CD4-positive, alpha-beta T cell (primary cell): ENCODE measurements around the gene LRRC75A. TPM values are rescaled to one million over a fixed set of nuclear protein-coding genes. Genes with fewer than 3 reads are reported as not detected.

ENCODE experiments used
- ATAC-seq: fragments of 200-7000 bp; cut with Tn5 transposase; one replicate; pipeline ENCODE4 v1.10.0; 2022; ENCODE audit warnings: mild to moderate bottlenecking; ENCODE audit not compliant: poor library complexity
- CTCF ChIA-PET: fragments of 350-600 bp; sonication (Branson Sonifier 250); formaldehyde crosslinking; loops from one replicate; lab custom pipeline; 2021; ENCODE audit warnings: antibody characterized with exemption, inconsistent platforms; lab: Charles Lee
- POLR2A ChIA-PET: fragments of 350-600 bp; sonication (Branson Sonifier 250); formaldehyde crosslinking; loops from one replicate; lab custom pipeline; 2021; ENCODE audit warnings: antibody characterized with exemption, inconsistent platforms; lab: Charles Lee
- DNase-seq, 14 experiments: peaks; one replicate each; pipeline ENCODE4 v3.0.0-alpha.2; 2013 to 2020; ENCODE audit warnings: mixed read lengths in 2 of 14
- H3K27ac ChIP-seq, 2 donors: one replicate each; pipeline versions ENCODE4 v1.5.1 to v1.7.0; 2013; ENCODE audit warnings: low read length in 2 of 2, low read depth in 1 of 2, mild to moderate bottlenecking in 1 of 2
- H3K27me3 ChIP-seq, 2 experiments: 1 replicate in 1 of 2; 2 replicates in 1 of 2; pipeline versions ENCODE4 v1.6.1 to v1.7.0; 2013; ENCODE audit warnings: low read length in 2 of 2, control low read depth in 1 of 2, mild to moderate bottlenecking in 1 of 2, moderate library complexity in 1 of 2; ENCODE audit not compliant: insufficient read depth in 2 of 2, control insufficient read depth in 1 of 2
- H3K36me3 ChIP-seq: one replicate; pipeline ENCODE4 v1.6.1; 2013; ENCODE audit warnings: low read length, control low read depth; ENCODE audit not compliant: insufficient read depth
- H3K4me1 ChIP-seq: one replicate; pipeline ENCODE4 v1.6.1; 2013; ENCODE audit warnings: low read length, control low read depth; ENCODE audit not compliant: insufficient read depth
- H3K4me3 ChIP-seq: one replicate; pipeline ENCODE4 v1.5.1; 2013; ENCODE audit warnings: mild to moderate bottlenecking, low read length, moderate library complexity
- H3K9me3 ChIP-seq, 2 experiments: 1 replicate in 1 of 2; 2 replicates in 1 of 2; pipeline versions ENCODE4 v1.6.1 to v1.7.0; 2013; ENCODE audit warnings: low read length in 2 of 2, mild to moderate bottlenecking in 2 of 2, control low read depth in 1 of 2, moderate library complexity in 1 of 2; ENCODE audit not compliant: control insufficient read depth in 1 of 2, insufficient read depth in 1 of 2
- H3K27ac Mint-ChIP-seq: one replicate; pipeline ENCODE4 v1.8.0; 2020; ENCODE audit warnings: mixed read lengths
- H3K27me3 Mint-ChIP-seq: one replicate; pipeline ENCODE4 v1.8.0; 2021; ENCODE audit warnings: mixed read lengths
- H3K36me3 Mint-ChIP-seq: one replicate; pipeline ENCODE4 v1.8.0; 2021; ENCODE audit warnings: low read depth, mixed read lengths
- H3K4me1 Mint-ChIP-seq: one replicate; pipeline ENCODE4 v1.8.0; 2021; ENCODE audit warnings: low read depth, mixed read lengths
- H3K4me3 Mint-ChIP-seq: one replicate; pipeline ENCODE4 v1.8.0; 2020; ENCODE audit warnings: mild to moderate bottlenecking, mixed read lengths
- H3K9me3 Mint-ChIP-seq: one replicate; pipeline ENCODE4 v1.8.0; 2020; ENCODE audit warnings: mixed read lengths
- CTCF ChIP-seq: fragments of 200-600 bp; IDR thresholded peaks from one replicate; pipeline ENCODE4 v1.8.0; 2022; ENCODE audit warnings: antibody characterized with exemption, mild to moderate bottlenecking
- intact Hi-C, 2 experiments: fragments of 100-400 bp; cut with DNase I in 1 of 2; cut with micrococcal nuclease in 1 of 2; formaldehyde crosslinking; loops; one replicate each; pipeline versions ENCODE4 v1.15.1 to v1.9.0; 2023 to 2025; cut with DNase I, micrococcal nuclease
- total RNA-seq, 174 experiments: library from RNA in 2 of 174; stranded (reverse) in 2 of 174; gene quantifications; one replicate each; pipeline ENCODE4 v1.2.3 and lab custom pipeline; 2021 to 2026

Gene LRRC75A
- total RNA-seq, 2 experiments from 2014 or later: 1.5 to 1.9 TPM

GRCh38 chr17:16464303-16465051 is 27.5 kb downstream of the LRRC75A start:
- H3K36me3 Mint-ChIP-seq: no peaks in the 10 kb centered on the region
- Histone ChIP-seq H3K27me3 (no peaks in the 10 kb centered on the region), H3K27ac (no peak overlapping the region), H3K9me3 (no peaks in the 10 kb centered on the region), H3K4me3 (no peak overlapping the region), H3K36me3 (no peaks in the 10 kb centered on the region), H3K4me1 (no peaks in the 10 kb centered on the region)
- no peak overlapping the region for H3K4me3 Mint-ChIP-seq
- no peak overlapping the region for H3K27ac Mint-ChIP-seq
- no peaks in the 10 kb centered on the region for H3K9me3 Mint-ChIP-seq
- no peak for TF ChIP-seq CTCF
- ChIA-PET CTCF (interaction anchor here (0.6 kb wide), 1 partner anchor 24 kb away, joined by 3 read pairs; no protein-coding TSS in a partner anchor), POLR2A (no interaction called here)
- intact Hi-C loops: no loop called here
- H3K27me3 Mint-ChIP-seq: no peaks in the 10 kb centered on the region
- no peaks in the 10 kb centered on the region for H3K4me1 Mint-ChIP-seq
- no peak for DNase-seq
- no peak for ATAC-seq

GRCh38 chr17:16463358-16464302 is 28.4 kb downstream of the LRRC75A start:
- Mint-ChIP-seq H3K36me3 (no peaks in the 10 kb centered on the region), H3K27ac (no peak overlapping the region), H3K27me3 (no peaks in the 10 kb centered on the region), H3K9me3 (no peaks in the 10 kb centered on the region), H3K4me3 (no peak overlapping the region), H3K4me1 (no peaks in the 10 kb centered on the region)
- ChIA-PET POLR2A (no interaction called here), CTCF (interaction anchor here (0.6 kb wide), 1 partner anchor 23 kb away, joined by 3 read pairs; no protein-coding TSS in a partner anchor)
- DNase-seq (no peak), ATAC-seq (no peak)
- no peak overlapping the region for H3K27ac ChIP-seq
- H3K9me3 ChIP-seq: no peaks in the 10 kb centered on the region
- no peaks in the 10 kb centered on the region for H3K27me3 ChIP-seq
- no peak overlapping the region for H3K4me3 ChIP-seq
- intact Hi-C loops: no loop called here
- H3K4me1 ChIP-seq: no peaks in the 10 kb centered on the region
- no peak for TF ChIP-seq CTCF
- no peaks in the 10 kb centered on the region for H3K36me3 ChIP-seq

GRCh38 chr17:16462070-16462864 is 29.7 kb downstream of the LRRC75A start:
- Mint-ChIP-seq H3K27ac (no peak overlapping the region), H3K4me3 (no peak overlapping the region)
- intact Hi-C loops: no loop called here

More at GRCh38 chr17:16462070-16462864, 29.7 kb downstream of the LRRC75A start:
- Histone ChIP-seq H3K27ac (no peak overlapping the region), H3K36me3 (no peaks in the 10 kb centered on the region), H3K4me1 (no peaks in the 10 kb centered on the region), H3K27me3 (no peaks in the 10 kb centered on the region), H3K9me3 (no peaks in the 10 kb centered on the region), H3K4me3 (no peak overlapping the region)
- Mint-ChIP-seq H3K9me3 (no peaks in the 10 kb centered on the region), H3K36me3 (no peaks in the 10 kb centered on the region), H3K4me1 (no peaks in the 10 kb centered on the region), H3K27me3 (no peaks in the 10 kb centered on the region)
- no peak for TF ChIP-seq CTCF
- CTCF ChIA-PET: no interaction called here
- POLR2A ChIA-PET: no interaction called here
- ATAC-seq (no peak), DNase-seq (no peak)
